NCI-H345 (cell line): ENCODE data around the gene CCDC57.

Source experiments
- DNase-seq: peaks from one replicate; lab custom pipeline; 2025; lab: John Stamatoyannopoulos, UW

The CCDC57 gene

GRCh38 chr17:82061047-82061925, 151.4 kb downstream of the CCDC57 start:
- DNase-seq: no peak

- no peak for DNase-seq
These were observed 152.0 kb downstream of the CCDC57 start for GRCh38 chr17:82060614-82061013.

GRCh38 chr17:82060001-82060380, 152.7 kb downstream of the CCDC57 start:
- no peak for DNase-seq

GRCh38 chr17:82059272-82060000, 153.2 kb downstream of the CCDC57 start:
- no peak for DNase-seq

DNA sequence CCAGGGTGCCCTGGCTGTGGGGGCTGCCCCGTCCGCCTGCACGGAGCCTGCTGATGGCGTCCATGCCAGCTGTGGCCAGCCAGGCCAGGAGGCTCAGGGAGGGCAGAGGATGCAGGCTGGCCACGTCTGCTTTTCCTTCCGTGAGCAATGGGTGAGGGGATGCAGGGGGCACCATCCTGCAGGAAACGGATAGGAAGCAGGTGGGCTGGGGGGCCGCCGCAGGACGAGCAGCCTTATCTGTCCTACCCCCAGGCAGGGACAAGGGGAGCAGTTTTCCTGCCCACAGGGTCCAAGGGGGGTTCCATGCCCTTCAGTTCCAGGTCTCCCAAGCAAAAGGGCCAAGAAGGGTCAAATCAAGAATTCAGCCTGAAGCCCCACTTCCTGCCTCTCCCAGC, 153.8 kb downstream of the CCDC57 start:
- DNase-seq: no peak

DNA sequence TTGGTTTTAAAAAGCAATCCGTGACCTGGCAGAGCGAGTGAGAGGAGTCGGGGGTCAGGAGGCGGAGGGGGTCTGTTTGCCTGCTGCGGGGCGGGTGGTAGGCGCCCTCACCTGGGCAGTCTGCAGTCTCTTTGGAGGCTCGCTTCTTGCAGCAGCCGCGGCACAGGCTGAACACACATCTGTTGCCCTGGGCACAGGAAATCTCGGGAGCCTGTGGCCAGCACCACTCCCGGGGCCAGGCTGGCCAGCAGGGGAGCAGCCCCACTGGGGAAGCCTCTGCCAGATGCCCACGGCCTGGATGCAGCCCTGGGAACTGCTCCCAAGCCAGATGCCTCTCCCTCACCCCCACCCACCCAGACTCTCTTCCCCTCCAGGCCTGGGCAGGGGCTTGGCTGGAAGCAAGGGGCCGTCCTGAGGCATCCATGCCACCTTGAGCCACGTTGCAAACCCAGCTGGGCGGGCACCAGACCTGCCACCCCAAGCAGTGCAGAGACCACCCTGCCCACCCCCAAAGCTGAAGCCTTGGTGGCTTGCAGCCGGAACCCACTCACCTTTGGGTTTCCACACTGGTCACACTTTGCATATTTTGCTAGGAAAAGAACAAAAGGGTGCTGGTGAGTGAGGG, 154.3 kb downstream of the CCDC57 start:
- no peak for DNase-seq

DNA sequence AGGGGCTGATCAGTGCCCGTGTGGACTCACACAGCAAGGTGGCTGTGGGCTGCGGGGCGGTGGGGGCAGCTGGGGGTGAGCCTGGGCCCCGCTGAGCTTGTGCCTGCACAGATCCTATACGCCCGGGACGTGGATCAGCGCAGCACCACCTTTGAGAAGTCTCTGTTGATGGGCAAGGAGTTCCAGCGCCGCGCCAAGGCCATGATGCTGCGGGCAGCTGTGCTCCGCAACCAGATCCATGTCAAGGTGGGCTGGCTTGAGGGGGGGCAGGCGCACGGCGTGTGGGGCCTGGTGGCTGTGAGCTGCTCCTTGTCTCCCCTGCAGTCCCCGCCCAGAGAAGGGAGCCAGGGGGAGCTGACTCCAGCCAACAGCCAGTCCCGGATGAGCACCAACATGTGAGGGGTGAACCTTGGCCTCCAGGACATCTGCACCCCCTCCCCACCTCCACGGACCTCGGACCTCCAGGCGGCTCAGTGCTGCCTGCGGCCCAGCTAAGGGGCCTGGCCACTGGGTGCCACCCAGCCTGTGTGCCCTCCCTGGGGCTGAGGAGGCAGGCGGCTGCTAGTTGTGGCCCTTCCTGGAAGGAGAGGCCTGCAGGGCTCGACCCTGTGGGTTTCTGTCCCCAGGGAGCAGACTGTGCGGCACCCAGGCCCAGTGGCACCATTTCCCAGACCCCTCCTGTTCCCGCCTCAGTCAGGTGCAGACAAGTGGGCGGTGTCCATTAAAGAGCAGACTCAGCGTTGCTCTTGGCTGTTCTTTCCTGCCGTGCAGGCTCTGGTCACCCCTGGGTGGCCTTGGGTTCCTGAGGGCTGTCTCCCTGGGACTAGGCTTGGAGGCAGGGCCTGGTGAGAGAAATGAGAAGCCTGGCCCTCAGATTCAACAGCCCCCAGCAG, 155.7 kb downstream of the CCDC57 start:
- no peak for DNase-seq

DNA sequence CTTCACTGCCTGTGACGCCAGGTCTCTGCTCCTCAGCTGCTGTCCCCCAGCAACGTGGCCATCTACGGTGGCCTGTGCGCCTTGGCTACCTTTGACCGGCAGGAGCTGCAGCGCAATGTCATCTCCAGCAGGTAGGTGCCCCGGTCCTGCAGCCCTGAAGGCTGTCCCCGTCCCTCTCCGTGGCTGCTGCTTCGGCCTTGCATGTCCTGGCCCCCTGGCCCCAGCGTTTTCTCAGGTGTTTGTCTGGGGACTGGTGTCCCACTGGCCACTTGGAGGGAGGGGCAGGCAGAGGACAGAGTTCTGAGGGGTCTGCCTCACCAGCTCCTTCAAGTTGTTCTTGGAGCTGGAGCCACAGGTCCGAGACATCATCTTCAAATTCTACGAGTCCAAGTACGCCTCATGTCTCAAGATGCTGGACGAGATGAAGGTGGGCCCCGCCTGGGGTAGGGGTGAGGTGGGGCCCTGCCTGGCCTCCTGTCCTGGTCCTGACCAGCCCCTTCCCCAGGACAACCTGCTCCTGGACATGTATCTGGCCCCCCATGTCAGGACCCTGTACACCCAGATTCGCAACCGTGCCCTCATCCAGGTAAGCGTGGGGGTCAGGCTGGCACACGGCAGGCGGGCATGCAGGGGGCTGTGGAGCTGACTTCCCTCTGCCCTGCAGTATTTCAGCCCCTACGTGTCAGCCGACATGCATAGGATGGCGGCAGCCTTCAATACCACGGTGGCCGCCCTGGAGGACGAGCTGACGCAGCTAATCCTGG, 156.5 kb downstream of the CCDC57 start:
- DNase-seq: no peak

DNA sequence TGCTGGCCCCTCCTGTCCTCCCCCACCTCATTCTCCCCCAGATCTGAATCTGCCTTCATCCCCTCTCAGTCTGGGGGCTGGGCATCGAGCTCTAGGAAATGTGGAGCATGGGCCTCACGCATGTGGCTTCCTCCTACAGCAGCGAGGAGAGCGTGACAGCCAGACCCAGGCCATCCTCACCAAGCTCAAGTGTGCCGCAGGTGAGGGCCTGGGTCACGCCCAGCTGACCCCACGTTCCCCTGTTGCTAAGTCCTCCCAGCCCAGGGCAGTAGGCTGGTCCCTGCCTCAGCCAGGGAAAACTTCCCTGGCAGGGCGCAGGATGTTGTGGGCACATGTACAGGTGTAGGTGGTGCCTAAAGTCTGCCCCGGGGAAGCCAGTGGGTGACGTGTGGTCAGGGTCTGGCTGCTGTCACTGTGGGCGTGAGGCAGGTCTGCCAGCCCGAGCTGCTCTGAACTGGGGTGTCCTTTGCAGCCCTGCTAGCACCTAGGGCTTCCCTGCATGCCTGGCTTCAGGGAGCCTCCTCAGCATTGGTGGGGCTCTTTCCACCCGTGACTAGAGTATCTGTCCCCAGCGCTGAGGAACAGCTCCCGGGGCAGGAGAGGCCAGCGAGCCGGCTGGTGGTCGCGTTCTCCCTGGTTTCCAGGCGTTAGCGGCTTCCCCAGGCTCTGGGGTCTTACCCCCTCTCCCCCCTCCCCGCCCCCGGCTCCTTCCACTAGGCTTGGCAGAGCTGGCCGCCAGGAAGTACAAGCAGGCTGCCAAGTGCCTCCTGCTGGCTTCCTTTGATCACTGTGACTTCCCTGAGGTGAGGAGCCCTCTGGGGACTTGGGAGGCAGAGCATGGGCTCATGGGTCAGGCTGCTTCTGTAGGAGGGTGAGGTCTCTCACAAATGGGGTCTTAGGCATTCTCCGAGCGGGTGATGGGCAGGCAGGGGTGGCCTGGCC, 157.3 kb downstream of the CCDC57 start:
- DNase-seq: no peak

DNA sequence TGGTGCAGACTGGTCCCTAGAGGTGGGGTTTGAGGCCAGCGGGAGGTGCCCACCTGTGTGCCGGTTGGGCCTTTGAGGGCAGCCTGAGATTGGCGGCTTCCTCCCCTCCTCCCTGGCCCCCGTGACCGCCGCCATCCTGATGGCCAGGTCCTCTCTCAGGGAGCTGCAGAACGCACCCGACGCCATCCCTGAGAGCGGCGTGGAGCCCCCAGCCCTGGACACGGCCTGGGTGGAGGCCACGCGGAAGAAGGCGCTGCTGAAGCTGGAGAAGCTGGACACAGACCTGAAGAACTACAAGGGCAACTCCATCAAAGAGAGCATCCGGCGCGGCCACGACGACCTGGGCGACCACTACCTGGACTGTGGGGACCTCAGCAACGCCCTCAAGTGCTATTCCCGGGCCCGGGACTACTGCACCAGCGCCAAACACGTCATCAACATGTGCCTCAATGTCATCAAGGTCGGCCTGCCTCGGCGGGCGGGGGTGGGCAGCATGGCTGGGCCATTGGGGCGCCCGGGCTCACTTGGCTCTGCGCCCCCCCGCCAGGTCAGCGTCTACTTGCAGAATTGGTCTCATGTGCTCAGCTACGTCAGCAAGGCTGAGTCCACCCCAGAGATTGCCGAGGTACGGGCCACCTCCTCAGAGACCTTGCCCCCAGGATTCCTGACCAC, 158.2 kb downstream of the CCDC57 start:
- no peak for DNase-seq

- DNase-seq: no peak
These were observed 158.9 kb downstream of the CCDC57 start for GRCh38 chr17:82053556-82054263.

DNA sequence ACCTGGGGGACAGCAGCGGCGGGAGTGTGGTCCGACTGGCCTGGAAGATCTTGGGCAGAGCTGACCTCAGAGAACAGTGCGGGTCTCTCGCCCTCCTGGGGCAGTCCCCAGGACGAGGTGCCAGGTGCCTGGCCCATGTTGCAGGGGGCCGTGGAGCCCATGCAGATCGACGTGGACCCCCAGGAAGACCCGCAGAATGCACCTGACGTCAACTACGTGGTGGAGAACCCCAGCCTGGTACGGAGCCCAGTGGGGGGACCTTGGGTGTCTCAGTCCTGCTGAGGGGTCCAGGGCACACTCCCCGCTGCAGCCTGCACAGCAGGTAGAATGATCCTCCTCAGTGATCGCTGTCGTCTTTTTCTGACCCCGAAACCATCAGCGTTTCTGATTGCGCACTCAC, 159.5 kb downstream of the CCDC57 start:
- DNase-seq: no peak

- DNase-seq: no peak
These were observed 160.0 kb downstream of the CCDC57 start for GRCh38 chr17:82052638-82053059.

GRCh38 chr17:82051776-82052637, 160.6 kb downstream of the CCDC57 start, which contains the start of the genes GPS1 and RFNG:
Gene GPS1 (plus strand): TSS chr17:82051898. CDS start chr17:82051932, 34 bp downstream.
Gene RFNG (minus strand): TSS chr17:82051811. CDS start chr17:82051766, 45 bp downstream.
- peak; percentile 87 for DNase-seq
